ENCODE measurements around the gene NFKBIA.
"Not testable (repeated sequence)": the region's sequence is repeated elsewhere in the genome, so short reads cannot be mapped to it uniquely, and the experiment has no call there.

The NFKBIA gene

GRCh38 chr14:35368139-35368460 lies 36.4 kb downstream of the NFKBIA start:
- DNase-seq (ENCODE audit: low spot score), result no peak

GRCh38 chr14:35367056-35367372 lies 37.5 kb downstream of the NFKBIA start:
- no peak for DNase-seq (ENCODE audit: low spot score)

DNA sequence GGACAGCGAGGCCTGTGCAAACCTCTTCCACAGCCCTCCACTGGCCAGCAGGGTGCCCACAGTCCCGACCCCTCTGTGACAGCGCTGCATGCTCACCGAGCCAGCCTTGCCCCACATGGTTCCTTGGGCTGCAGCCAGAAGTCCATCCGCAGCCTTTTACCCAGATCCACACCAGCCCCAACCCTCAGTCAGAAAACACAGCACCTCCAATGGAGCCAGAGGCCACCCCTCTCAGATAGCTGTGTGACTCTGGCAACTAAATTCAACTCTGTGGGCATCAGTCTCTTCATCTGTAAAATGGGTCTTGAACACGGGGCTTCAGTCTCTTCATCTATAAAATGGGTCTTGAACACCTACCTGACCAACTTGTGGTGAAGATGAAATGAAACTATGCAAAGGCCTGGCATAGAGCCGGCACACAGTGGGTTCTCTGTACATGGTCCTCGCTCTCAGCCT lies 38.0 kb downstream of the NFKBIA start:
- DNase-seq (ENCODE audit: low spot score), result no peak

DNA sequence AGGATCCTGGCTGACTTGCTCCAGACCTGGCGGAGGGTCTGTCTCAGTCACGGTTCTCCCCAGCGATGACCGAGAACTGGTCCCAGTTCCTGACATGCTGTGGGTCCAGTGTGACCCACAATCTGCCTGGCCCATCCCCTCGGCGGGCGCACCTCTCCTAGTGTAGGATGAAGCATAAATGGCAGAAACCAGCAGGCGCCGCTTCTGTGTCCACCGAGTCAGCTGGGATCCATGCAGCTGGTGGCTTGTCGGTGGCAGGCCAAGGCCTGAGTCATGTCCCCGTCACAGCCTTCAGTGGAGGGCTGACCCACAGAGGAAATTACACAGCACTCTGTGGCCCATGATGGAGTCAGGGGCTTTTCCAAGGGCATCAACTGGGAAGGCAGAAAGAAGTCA lies 38.5 kb downstream of the NFKBIA start:
- DNase-seq (ENCODE audit: low spot score), result no peak

DNA sequence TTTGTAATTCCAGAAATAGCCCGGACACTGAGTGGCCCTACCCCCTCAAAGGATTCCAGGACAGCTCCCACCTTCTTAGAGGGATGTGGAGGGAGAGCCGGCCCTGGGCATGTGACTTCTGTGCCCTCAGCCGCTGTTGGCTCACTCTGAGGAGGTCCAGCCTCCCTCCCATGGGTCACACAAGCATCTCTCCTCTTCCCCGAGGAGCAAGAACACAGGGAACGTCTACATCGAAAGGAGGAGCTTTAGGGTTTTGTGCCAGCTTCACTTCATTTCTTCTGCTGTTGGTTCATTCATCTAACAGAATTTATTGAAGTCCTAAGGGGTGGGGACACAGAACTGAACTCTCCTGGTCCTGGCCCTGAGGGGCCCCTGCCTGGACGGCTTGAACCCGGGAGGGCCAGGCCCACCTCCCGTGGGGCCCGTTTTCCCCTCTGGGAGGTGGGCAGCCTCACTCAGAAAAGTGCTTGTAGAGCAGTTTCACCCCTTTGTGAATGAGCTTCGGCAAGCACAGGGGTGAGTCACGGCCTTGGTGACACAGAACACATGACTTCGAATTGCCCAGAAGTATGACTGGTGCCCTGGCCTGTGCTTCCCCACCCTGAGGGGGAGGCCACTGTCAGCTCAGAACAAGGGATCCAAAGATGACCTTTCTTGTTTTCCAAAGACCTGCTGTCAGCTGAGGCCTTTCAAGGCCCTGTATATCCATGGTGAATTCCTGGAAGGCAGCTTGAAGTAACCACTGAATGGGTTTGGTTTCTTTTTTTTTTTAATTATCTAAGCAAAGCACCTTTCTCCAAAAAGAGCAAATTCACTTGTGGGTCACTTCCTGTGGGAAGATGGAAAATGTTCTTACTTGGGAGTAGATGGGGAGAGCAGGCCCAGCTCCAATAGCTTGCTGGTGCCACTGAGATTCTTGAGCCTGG lies 39.2 kb downstream of the NFKBIA start:
- no peak for DNase-seq (ENCODE audit: low spot score)

DNA sequence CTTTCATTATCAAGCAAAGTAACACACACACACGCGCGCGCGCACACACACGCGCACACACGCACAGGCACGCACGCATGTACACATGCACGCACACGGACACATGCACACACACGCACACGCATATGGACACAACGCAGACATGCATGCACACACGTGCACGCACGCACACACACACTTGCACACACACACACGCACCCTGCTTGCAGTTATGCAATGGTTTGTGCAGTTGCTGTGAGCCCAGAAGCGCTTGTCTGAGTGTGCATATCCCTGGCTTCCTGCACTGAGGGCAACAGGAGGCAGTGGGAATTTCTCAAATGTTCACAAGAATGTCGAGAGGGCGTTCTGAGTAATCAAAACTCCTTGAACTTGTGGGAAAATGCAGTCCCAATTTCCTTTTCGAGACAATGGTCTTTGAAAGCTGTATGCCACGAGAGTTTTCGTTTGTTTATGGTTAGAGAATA lies 41.6 kb downstream of the NFKBIA start:
- no peak for DNase-seq (ENCODE audit: low spot score)

DNA sequence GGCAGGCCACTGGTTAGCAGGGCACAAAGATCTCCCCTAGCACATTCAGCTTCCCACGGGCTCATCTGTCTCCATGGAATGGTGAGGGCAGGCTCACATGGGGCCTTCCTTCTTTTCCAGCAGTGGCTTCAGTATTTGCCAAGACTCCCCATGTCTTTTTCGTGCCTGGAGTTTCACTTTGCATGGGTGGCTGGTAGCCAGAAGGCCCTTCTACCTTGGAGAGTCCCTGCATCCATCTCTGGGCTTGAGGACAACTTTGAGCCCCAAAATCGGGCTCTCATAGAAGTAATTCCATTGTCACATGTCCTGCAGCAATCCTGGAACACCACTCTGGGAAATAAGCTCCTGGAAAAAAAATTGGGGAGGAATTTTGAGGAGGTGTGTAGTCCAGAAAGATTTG lies 42.1 kb downstream of the NFKBIA start:
- no peak for DNase-seq (ENCODE audit: low spot score)

DNA sequence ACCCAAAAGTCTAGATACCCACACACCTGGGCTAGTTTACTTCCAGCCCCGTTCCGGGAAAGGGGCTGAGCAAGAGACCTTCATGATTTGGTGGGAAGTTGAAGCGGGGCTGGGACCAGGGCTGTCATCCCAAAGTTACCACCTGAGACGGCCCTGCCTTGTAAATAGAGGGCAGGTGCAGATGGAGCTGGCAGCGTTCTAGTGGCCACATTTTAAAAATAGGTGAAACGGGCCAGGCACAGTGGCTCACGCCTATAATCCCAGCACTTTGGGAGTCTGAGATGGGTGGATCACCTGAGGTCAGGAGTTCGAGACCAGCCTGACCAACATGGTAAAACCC lies 43.4 kb downstream of the NFKBIA start:
- no peak for DNase-seq (ENCODE audit: low spot score)

DNA sequence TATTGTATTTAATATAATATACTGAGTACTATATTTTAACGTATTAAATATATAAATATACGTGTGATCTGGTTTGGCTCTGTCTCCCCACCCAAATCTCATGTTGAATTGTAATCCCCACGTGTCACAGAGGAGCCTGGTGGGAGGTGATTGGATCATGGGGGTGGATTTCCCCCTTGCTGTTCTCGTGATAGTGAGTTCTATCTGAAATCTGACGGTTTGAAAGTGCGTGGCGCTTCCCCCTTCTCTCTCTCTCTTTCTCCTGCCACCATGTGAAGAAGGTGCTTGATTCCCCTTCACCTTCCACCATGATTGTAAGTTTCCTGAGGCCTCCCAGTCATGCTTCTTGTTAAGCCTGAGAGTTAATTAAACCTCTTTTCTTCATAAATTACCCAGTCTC lies 44.9 kb downstream of the NFKBIA start:
- DNase-seq (ENCODE audit: low spot score), result not testable (repeated sequence)

- no peak for DNase-seq (ENCODE audit: low spot score)
Observed at GRCh38 chr14:35355981-35356841, 48.3 kb downstream of the NFKBIA start.

- DNase-seq (ENCODE audit: low spot score), result not testable (repeated sequence)
Observed at GRCh38 chr14:35355235-35355634, 49.3 kb downstream of the NFKBIA start.

GRCh38 chr14:35353409-35354172 lies 51.0 kb downstream of the NFKBIA start:
- DNase-seq (ENCODE audit: low spot score), result no peak

DNA sequence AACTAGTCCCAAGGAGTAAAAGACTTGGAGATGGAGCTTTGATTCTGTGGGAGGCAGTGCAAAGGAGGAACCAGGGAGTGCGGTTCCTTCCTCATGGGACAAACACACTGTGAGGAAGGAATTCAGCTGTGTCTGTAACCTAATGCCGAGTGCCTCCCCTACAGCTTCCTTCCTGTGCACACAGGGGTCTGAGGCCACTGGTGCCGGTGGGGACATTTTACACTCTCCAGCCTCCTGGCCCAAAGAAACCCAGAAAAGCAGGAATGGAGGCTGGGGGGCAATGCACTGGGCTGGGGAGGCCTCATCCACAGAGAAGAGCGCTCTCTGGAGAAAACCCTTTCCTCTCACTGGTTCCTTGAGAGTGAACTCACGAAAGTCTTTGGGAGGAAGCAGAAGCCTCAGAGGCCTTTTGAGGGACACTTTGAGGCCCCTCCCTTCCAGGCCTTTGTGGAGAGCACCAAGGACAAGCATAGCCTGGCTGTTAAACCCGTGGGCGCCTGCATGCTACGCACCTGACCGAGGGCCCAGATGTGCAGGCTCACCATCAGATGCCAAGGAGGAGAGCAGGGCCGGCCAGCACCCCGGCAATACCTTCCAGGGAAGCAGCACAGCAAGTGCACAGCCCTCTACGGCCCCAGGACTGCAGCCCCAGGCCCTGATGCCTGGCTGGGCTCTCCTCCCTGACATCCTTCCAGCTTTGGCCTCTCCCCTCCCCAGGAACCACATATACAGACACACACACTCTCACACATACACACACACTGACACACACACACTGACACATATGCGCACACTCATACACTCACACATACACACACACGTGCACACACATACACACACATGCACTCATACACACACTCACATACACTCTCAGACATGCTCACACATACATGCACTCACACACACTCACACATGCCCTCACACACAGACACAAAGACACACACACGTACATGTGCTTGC lies 52.0 kb downstream of the NFKBIA start:
- DNase-seq (ENCODE audit: low spot score), result no peak

DNA sequence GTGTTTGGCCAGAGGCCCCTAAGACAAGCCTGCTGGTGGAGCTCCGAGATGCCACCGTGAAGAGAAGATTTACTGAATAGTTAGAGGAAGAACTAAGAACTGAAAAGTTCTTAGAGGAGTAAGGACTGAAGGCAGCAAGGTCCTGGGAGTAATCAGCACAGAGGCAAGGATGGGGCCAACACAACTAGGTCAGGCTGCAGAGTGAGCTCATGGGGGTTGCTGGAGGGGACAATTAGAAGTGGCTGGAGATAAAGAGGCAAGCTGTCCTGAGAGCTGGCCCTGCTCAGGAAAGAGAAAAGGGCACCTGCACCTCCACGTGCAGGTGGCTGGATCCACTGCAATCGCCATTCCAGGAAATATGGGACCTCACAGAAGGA lies 52.7 kb downstream of the NFKBIA start:
- DNase-seq (ENCODE audit: low spot score), result no peak

Data from NAMALWA (cell line).